HepG2 (cell line): Measurements from ENCODE around the gene TRIP6. TPM values are rescaled to one million over a fixed set of nuclear protein-coding genes. Genes with fewer than 3 reads are reported as not detected.

Experiments
- CHD4 ChIP-seq: fragments of 200-600 bp; sonication (generic); IDR thresholded peaks from 2 replicates; pipeline ENCODE4 v1.7.0; 2017; ENCODE audit warnings: mild to moderate bottlenecking, low read length, borderline replicate concordance
- EED ChIP-seq: sonication (generic); formaldehyde crosslinking; IDR thresholded peaks from 2 replicates; pipeline ENCODE4 v1.5.0; 2020; ENCODE audit warnings: mild to moderate bottlenecking, missing genetic modification reagents
- JUN ChIP-seq: sonication (generic); formaldehyde crosslinking; IDR thresholded peaks from 2 replicates; pipeline ENCODE4 v1.4.0; 2020; ENCODE audit warnings: mild to moderate bottlenecking, missing genetic modification reagents
- KDM4B ChIP-seq: sonication (generic); formaldehyde crosslinking; IDR thresholded peaks from 2 replicates; pipeline ENCODE4 v1.4.0; 2020; ENCODE audit warnings: missing genetic modification reagents
- LCORL ChIP-seq, 2 experiments: fragments of 450-650 bp in 1 of 2; sonication (generic) in 1 of 2; formaldehyde crosslinking in 1 of 2; IDR thresholded peaks; 2 replicates each; pipeline versions ENCODE4 v1.5.0 to v1.6.1; 2017 to 2020; ENCODE audit warnings: antibody characterized with exemption in 1 of 2, missing genetic modification reagents in 1 of 2
- NR2F6 ChIP-seq, 2 experiments: IDR thresholded peaks; 2 replicates each; pipeline ENCODE4 v1.6.1; 2016; ENCODE audit warnings: antibody characterized with exemption in 1 of 2, mild to moderate bottlenecking in 1 of 2
- PAWR ChIP-seq: sonication (generic); formaldehyde crosslinking; IDR thresholded peaks from 2 replicates; pipeline ENCODE4 v1.4.0; 2020; ENCODE audit warnings: missing genetic modification reagents, mild to moderate bottlenecking, borderline replicate concordance
- SAFB2 ChIP-seq: sonication (generic); formaldehyde crosslinking; IDR thresholded peaks from 2 replicates; pipeline ENCODE4 v1.5.1; 2020; ENCODE audit warnings: missing genetic modification reagents, low read depth, mild to moderate bottlenecking, borderline replicate concordance
- SALL2 ChIP-seq: sonication (generic); formaldehyde crosslinking; IDR thresholded peaks from 2 replicates; pipeline ENCODE4 v1.8.1; 2023; ENCODE audit warnings: mild to moderate bottlenecking, missing genetic modification reagents, inconsistent platforms
- TOE1 ChIP-seq: sonication (generic); formaldehyde crosslinking; IDR thresholded peaks from 2 replicates; pipeline ENCODE4 v1.4.0; 2020; ENCODE audit warnings: mild to moderate bottlenecking, missing genetic modification reagents
- ZHX2 ChIP-seq, 2 experiments: sonication (generic) in 1 of 2; formaldehyde crosslinking in 1 of 2; IDR thresholded peaks; 2 replicates each; pipeline versions ENCODE4 v1.6.1 to v1.9.0; 2014 to 2022; ENCODE audit warnings: antibody characterized with exemption in 1 of 2, borderline replicate concordance in 1 of 2, inconsistent platforms in 1 of 2, low read depth in 1 of 2, missing genetic modification reagents in 1 of 2
- polyA plus RNA-seq, 8 experiments: library from polyadenylated mRNA; depleted of rRNA in 3 of 8; stranded (reverse) in 7 of 8; unstranded in 1 of 8; fragments of >200 nt; fragmentation: Illumina TruSeq in 4 of 8; extraction: Trizol in 4 of 8; gene quantifications; 2 replicates each; pipeline versions ENCODE4 v1.2.1 to v1.2.3, GENCODE V29; 2011 to 2016; ENCODE audit warnings: low read depth in 4 of 8, missing spikeins in 1 of 8, mixed read lengths in 1 of 8; ENCODE audit not compliant: insufficient read depth in 1 of 8
- total RNA-seq, 5 experiments: library from RNA; depleted of rRNA; stranded (reverse); fragments of >200 nt; fragmentation: Illumina TruSeq; extraction: Trizol; gene quantifications; 2 replicates each; pipeline ENCODE4 v1.2.3, GENCODE V29; 2016; ENCODE audit warnings: low read depth in 1 of 5
- TF ChIP-seq, protein P1 (sequence below): IDR thresholded peaks from 2 replicates; pipeline ENCODE4 v1.6.1; 2016; ENCODE audit warnings: control low read depth
- TF ChIP-seq, protein P2 (sequence below): sonication (generic); formaldehyde crosslinking; IDR thresholded peaks from 2 replicates; pipeline ENCODE4 v1.5.1; 2020; ENCODE audit warnings: missing genetic modification reagents, mild to moderate bottlenecking, borderline replicate concordance
- TF ChIP-seq, protein P3 (sequence below): sonication (generic); formaldehyde crosslinking; IDR thresholded peaks from 2 replicates; pipeline ENCODE4 v1.8.1; 2023; ENCODE audit warnings: mild to moderate bottlenecking, missing genetic modification reagents
- TF ChIP-seq, protein P4 (sequence below): sonication (generic); formaldehyde crosslinking; IDR thresholded peaks from 2 replicates; pipeline ENCODE4 v1.8.1; 2023; ENCODE audit warnings: mild to moderate bottlenecking, missing genetic modification reagents
- TF ChIP-seq, protein P5 (sequence below): fragments of 450-650 bp; IDR thresholded peaks from 2 replicates; pipeline ENCODE4 v1.6.1; 2016

The TRIP6 gene
- total and polyA plus RNA-seq, 2 of the 13 experiments (the other 11 are each of a cell fraction or from before 2014, with no cell fraction given) = 0.34 to 0.38 TPM

DNA sequence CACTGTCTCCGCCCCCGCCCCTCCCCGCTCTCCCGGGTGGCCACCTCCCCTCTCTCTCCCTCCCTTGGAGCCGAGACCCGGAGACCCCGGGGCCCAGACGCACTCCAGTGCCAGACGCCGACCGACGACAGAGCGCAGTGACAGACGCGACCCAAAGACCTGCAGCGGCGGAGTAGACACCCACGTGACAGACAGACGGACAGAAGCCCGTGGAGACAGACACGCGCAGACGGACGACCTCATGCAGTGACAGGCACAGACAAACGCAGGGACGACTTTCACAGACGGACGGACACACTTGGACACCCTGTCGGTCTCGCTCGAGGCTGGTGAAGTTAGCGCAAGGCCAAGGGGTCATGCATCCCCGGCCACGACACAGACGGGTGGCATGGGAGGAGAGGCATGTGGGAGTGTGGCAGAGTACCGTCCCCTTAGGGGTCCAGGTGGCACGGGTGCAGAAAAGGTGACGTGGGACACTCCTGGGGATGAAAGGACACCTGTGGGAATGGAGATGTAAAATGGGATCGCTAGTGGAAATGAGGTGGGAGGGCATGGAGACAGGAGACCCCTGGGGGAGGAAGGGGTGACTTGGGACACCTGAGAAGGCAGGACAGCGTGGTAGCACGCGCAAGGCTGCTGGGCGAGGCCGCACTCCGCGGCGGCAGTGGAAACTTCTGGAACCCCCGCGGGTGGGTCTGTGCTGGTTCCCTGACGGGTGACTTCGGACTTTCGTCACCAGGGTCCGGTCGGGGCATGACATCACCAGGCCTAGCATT, 29.0 kb downstream of the TRIP6 start (continued):
- TF ChIP-seq SAFB2 (CRISPR knock-in tag) (no peak), EED (CRISPR knock-in tag) (no peak), NR2F6 (IDR thresholded peaks at IDR 0.05) (no peak), NR2F6 (CRISPR knock-in tag; IDR thresholded peaks at IDR 0.05) (0 out of 2 replicates have a peak, but pooled peaks have one; percentile 7), SALL2 (no peak), CHD4 (no peak), LCORL (IDR thresholded peaks at IDR 0.05) (no peak), LCORL (CRISPR knock-in tag; IDR thresholded peaks at IDR 0.05) (no peak), JUN (CRISPR knock-in tag) (no peak), TOE1 (no peak), KDM4B (no peak), ZHX2 (IDR thresholded peaks at IDR 0.05; ENCODE audit: low read depth) (no peak), ZHX2 (CRISPR knock-in tag; IDR thresholded peaks at IDR 0.05; ENCODE audit: borderline replicate concordance) (no peak), PAWR (CRISPR knock-in tag) (no peak)
- TF ChIP-seq, protein P1, sequence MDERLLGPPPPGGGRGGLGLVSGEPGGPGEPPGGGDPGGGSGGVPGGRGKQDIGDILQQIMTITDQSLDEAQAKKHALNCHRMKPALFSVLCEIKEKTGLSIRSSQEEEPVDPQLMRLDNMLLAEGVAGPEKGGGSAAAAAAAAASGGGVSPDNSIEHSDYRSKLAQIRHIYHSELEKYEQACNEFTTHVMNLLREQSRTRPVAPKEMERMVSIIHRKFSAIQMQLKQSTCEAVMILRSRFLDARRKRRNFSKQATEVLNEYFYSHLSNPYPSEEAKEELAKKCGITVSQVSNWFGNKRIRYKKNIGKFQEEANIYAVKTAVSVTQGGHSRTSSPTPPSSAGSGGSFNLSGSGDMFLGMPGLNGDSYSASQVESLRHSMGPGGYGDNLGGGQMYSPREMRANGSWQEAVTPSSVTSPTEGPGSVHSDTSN (CRISPR knock-in tag) = no peak
- TF ChIP-seq, protein P2, sequence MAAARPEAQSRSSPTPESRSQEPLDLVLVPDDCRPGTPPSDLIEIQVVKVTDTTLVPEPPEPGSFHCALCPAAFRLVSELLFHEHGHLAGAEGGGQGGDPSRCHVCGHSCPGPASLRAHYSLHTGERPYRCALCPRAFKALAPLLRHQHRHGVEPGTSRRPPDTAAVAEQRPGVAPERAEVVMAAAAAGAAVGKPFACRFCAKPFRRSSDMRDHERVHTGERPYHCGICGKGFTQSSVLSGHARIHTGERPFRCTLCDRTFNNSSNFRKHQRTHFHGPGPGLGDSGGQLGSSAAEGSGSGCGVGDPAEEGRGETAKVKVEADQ (CRISPR knock-in tag) = no peak
- TF ChIP-seq, protein P3, sequence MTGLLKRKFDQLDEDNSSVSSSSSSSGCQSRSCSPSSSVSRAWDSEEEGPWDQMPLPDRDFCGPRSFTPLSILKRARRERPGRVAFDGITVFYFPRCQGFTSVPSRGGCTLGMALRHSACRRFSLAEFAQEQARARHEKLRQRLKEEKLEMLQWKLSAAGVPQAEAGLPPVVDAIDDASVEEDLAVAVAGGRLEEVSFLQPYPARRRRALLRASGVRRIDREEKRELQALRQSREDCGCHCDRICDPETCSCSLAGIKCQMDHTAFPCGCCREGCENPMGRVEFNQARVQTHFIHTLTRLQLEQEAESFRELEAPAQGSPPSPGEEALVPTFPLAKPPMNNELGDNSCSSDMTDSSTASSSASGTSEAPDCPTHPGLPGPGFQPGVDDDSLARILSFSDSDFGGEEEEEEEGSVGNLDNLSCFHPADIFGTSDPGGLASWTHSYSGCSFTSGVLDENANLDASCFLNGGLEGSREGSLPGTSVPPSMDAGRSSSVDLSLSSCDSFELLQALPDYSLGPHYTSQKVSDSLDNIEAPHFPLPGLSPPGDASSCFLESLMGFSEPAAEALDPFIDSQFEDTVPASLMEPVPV (CRISPR knock-in tag) = no peak
- TF ChIP-seq, protein P4, sequence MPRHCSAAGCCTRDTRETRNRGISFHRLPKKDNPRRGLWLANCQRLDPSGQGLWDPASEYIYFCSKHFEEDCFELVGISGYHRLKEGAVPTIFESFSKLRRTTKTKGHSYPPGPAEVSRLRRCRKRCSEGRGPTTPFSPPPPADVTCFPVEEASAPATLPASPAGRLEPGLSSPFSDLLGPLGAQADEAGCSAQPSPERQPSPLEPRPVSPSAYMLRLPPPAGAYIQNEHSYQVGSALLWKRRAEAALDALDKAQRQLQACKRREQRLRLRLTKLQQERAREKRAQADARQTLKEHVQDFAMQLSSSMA (CRISPR knock-in tag) = no peak
- TF ChIP-seq, protein P5, sequence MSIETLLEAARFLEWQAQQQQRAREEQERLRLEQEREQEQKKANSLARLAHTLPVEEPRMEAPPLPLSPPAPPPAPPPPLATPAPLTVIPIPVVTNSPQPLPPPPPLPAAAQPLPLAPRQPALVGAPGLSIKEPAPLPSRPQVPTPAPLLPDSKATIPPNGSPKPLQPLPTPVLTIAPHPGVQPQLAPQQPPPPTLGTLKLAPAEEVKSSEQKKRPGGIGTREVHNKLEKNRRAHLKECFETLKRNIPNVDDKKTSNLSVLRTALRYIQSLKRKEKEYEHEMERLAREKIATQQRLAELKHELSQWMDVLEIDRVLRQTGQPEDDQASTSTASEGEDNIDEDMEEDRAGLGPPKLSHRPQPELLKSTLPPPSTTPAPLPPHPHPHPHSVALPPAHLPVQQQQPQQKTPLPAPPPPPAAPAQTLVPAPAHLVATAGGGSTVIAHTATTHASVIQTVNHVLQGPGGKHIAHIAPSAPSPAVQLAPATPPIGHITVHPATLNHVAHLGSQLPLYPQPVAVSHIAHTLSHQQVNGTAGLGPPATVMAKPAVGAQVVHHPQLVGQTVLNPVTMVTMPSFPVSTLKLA = no peak
